Calu3 (cell line): ENCODE results near the gene PPP1R12A. TPM values are rescaled to one million over a fixed set of nuclear protein-coding genes. Genes with fewer than 3 reads are reported as not detected.

Experiments
- BruUV-seq: library from RNA; stranded (reverse); fragments of 400-500 nt; replicated peaks from 2 replicates; lab custom pipeline; 2021; lab: Mats Ljungman, UMichigan
- CTCF ChIA-PET: fragments of 300-600 bp; sonication (Branson Sonifier 250); formaldehyde crosslinking; loops from one replicate; lab custom pipeline; 2022; ENCODE audit warnings: antibody characterized with exemption; lab: Charles Lee
- DNase-seq: peaks from one replicate; pipeline ENCODE4 v3.0.0; 2022
- H3K27ac Mint-ChIP-seq: one replicate; pipeline ENCODE4 v1.8.0; 2022; ENCODE audit warnings: mixed read lengths; ENCODE audit not compliant: unreplicated experiment
- H3K27me3 Mint-ChIP-seq: one replicate; pipeline ENCODE4 v1.8.0; 2022; ENCODE audit warnings: mixed read lengths; ENCODE audit not compliant: unreplicated experiment
- H3K36me3 Mint-ChIP-seq: one replicate; pipeline ENCODE4 v1.8.0; 2022; ENCODE audit warnings: mild to moderate bottlenecking, moderate library complexity, mixed read lengths; ENCODE audit not compliant: insufficient read depth, unreplicated experiment
- H3K4me1 Mint-ChIP-seq: one replicate; pipeline ENCODE4 v1.8.0; 2022; ENCODE audit warnings: mild to moderate bottlenecking, low read depth, mixed read lengths; ENCODE audit not compliant: unreplicated experiment
- H3K4me3 Mint-ChIP-seq: one replicate; pipeline ENCODE4 v1.8.0; 2022; ENCODE audit warnings: mild to moderate bottlenecking, low read depth, moderate library complexity, mixed read lengths; ENCODE audit not compliant: unreplicated experiment
- H3K9me3 Mint-ChIP-seq: one replicate; pipeline ENCODE4 v1.8.0; 2022; ENCODE audit warnings: low read depth, mixed read lengths; ENCODE audit not compliant: unreplicated experiment
- CTCF ChIP-seq: fragments of 200-600 bp; IDR thresholded peaks from one replicate; pipeline ENCODE4 v1.8.0; 2022; ENCODE audit warnings: antibody characterized with exemption; ENCODE audit not compliant: unreplicated experiment
- intact Hi-C: fragments of 100-400 bp; cut with micrococcal nuclease; formaldehyde crosslinking; loops from one replicate; pipeline ENCODE4 v1.10.0; 2022; ENCODE audit not compliant: unreplicated experiment
- total RNA-seq: library from RNA; stranded (reverse); gene quantifications from 2 replicates; pipeline ENCODE4 v1.2.3, GENCODE V29; 2022

PPP1R12A gene
- total RNA-seq, 1 experiment from 2014 or later = 97.4 TPM

GRCh38 chr12:79877246-79877645 lies 57.7 kb downstream of the PPP1R12A start:
- Mint-ChIP-seq H3K27ac (no peak overlapping the region), H3K27me3 (no peaks in the 10 kb centered on the region), H3K36me3 (peaks cover 5% of the 10 kb centered on the region), H3K4me3 (no peak overlapping the region), H3K4me1 (peaks cover 15% of the 10 kb centered on the region), H3K9me3 (no peaks in the 10 kb centered on the region)
- CTCF ChIA-PET = no interaction called here
- BruUV-seq = no TSS peak
- DNase-seq = no peak
- TF ChIP-seq CTCF = no peak
- intact Hi-C loops = no loop called here

GRCh38 chr12:79874665-79875064 lies 60.2 kb downstream of the PPP1R12A start:
- DNase-seq = no peak
- H3K9me3 Mint-ChIP-seq = no peaks in the 10 kb centered on the region
- H3K4me1 Mint-ChIP-seq = no peaks in the 10 kb centered on the region
- H3K4me3 Mint-ChIP-seq = no peak overlapping the region
- no peak for TF ChIP-seq CTCF
- peaks cover 5% of the 10 kb centered on the region for H3K36me3 Mint-ChIP-seq
- BruUV-seq = no TSS peak
- intact Hi-C loops = no loop called here
- H3K27me3 Mint-ChIP-seq = no peaks in the 10 kb centered on the region
- H3K27ac Mint-ChIP-seq = no peak overlapping the region
- CTCF ChIA-PET = no interaction called here

- H3K9me3 Mint-ChIP-seq = no peaks in the 10 kb centered on the region
- TF ChIP-seq CTCF = no peak
- no TSS peak for BruUV-seq
- no peak for DNase-seq
- no peak overlapping the region for H3K27ac Mint-ChIP-seq
- H3K4me1 Mint-ChIP-seq = no peaks in the 10 kb centered on the region
- peaks cover 5% of the 10 kb centered on the region for H3K36me3 Mint-ChIP-seq
- intact Hi-C loops = no loop called here
- CTCF ChIA-PET = no interaction called here
- no peaks in the 10 kb centered on the region for H3K27me3 Mint-ChIP-seq
- H3K4me3 Mint-ChIP-seq = no peak overlapping the region
Observed at GRCh38 chr12:79873201-79873600, 61.7 kb downstream of the PPP1R12A start.

- H3K27ac Mint-ChIP-seq = no peak overlapping the region
Observed at GRCh38 chr12:79871621-79872020, 63.3 kb downstream of the PPP1R12A start.

More at GRCh38 chr12:79871621-79872020, 63.3 kb downstream of the PPP1R12A start:
- Mint-ChIP-seq H3K4me3 (no peak overlapping the region), H3K4me1 (no peaks in the 10 kb centered on the region), H3K36me3 (peaks cover 1% of the 10 kb centered on the region), H3K27me3 (no peaks in the 10 kb centered on the region), H3K9me3 (no peaks in the 10 kb centered on the region)
- DNase-seq = no peak
- CTCF ChIA-PET = no interaction called here
- TSS peak; percentile 11 for BruUV-seq
- TF ChIP-seq CTCF = no peak
- intact Hi-C loops = no loop called here
